ENCODE data around the gene FBXO24.
A peak's percentile ranks its signal among the peaks of the same experiment; 100 is the strongest.

Gene FBXO24

GRCh38 chr7:100566018-100566531 lies 20.1 kb upstream of the FBXO24 start:
- DNase-seq (ENCODE audit: low read depth) = no peak
- no peak overlapping the region for H3K4me3 ChIP-seq (ENCODE audit: control insufficient read depth, low read depth, low read length)
- TF ChIP-seq CTCF (IDR thresholded peaks at IDR 0.05; ENCODE audit: control insufficient read depth, insufficient read depth, low read depth, low read length, missing control alignments) = no peak

GRCh38 chr7:100567031-100567730 lies 18.9 kb upstream of the FBXO24 start:
- no peak for TF ChIP-seq CTCF (IDR thresholded peaks at IDR 0.05; ENCODE audit: control insufficient read depth, insufficient read depth, low read depth, low read length, missing control alignments)
- H3K4me3 ChIP-seq (ENCODE audit: control insufficient read depth, low read depth, low read length) = no peak overlapping the region
- DNase-seq (ENCODE audit: low read depth) = no peak

- DNase-seq (ENCODE audit: low read depth) = no peak
- no peak for TF ChIP-seq CTCF (IDR thresholded peaks at IDR 0.05; ENCODE audit: control insufficient read depth, insufficient read depth, low read depth, low read length, missing control alignments)
- no peak overlapping the region for H3K4me3 ChIP-seq (ENCODE audit: control insufficient read depth, low read depth, low read length)
Observed at GRCh38 chr7:100567751-100568175, 18.4 kb upstream of the FBXO24 start.

- TF ChIP-seq CTCF (IDR thresholded peaks at IDR 0.05; ENCODE audit: control insufficient read depth, insufficient read depth, low read depth, low read length, missing control alignments) = no peak
- DNase-seq (ENCODE audit: low read depth) = no peak
- H3K4me3 ChIP-seq (ENCODE audit: control insufficient read depth, low read depth, low read length) = no peak overlapping the region
Observed at GRCh38 chr7:100568176-100568895, 17.8 kb upstream of the FBXO24 start.

GRCh38 chr7:100568896-100569844 lies 17.0 kb upstream of the FBXO24 start:
- TF ChIP-seq CTCF (IDR thresholded peaks at IDR 0.05; ENCODE audit: control insufficient read depth, insufficient read depth, low read depth, low read length, missing control alignments) = peak; percentile 47
- H3K4me3 ChIP-seq (ENCODE audit: control insufficient read depth, low read depth, low read length) = peak overlapping the region; percentile 3
- no peak for DNase-seq (ENCODE audit: low read depth)

Measured in AG09309 (cell line).